ENCODE results near the gene LAGE3.

LAGE3 gene

GRCh38 chrX:154526901-154527675, 48.0 kb upstream of the LAGE3 start (continued):
- TF ChIP-seq RBAK (tag by site-specific recombination; IDR thresholded peaks at IDR 0.05) (no peak), ZNF239 (tag by site-specific recombination; IDR thresholded peaks at IDR 0.05) (no peak), ZNF292 (tag by site-specific recombination; IDR thresholded peaks at IDR 0.05; ENCODE audit: borderline replicate concordance, low read depth) (no peak)

- peaks cover 0 to 7% of the 10 kb centered on the region in 2 experiments; a peak in 1 of 3 replicates for H3K36me3 ChIP-seq (ENCODE audit: control insufficient read depth in 2 of 2, insufficient read depth in 1 of 2, low read length in 2 of 2)
- no peaks in the 10 kb centered on the region for H3K9me3 ChIP-seq (ENCODE audit: control insufficient read depth, insufficient read depth, low read depth, low read length)
- no peak overlapping the region for H3K4me3 ChIP-seq (ENCODE audit: low read depth, low read length)
- ChIA-PET CTCF (interaction anchor here (0.9 to 1.2 kb wide), 3 partner anchors 9 to 36 kb away, joined by 4 to 8 read pairs (median 5); partner anchors contain the start of gene SLC10A3), POLR2A (interaction anchor here (1.7 kb wide), 1 partner anchor 35 kb away, joined by 15 read pairs; the partner anchor contains the start of gene SLC10A3)
- TF ChIP-seq ZNF16 (tag by site-specific recombination; IDR thresholded peaks at IDR 0.05; ENCODE audit: low read depth) (no peak), ZNF121 (tag by site-specific recombination; IDR thresholded peaks at IDR 0.05) (peak; percentile 86)
- H3K4me1 ChIP-seq (ENCODE audit: control insufficient read depth, insufficient read depth, low read length): 0 out of 2 replicates have a peak, but pooled peaks cover 2% of the 10 kb centered on the region
- H3K27ac ChIP-seq (ENCODE audit: extremely low read depth, low read depth, low read length): no peak overlapping the region
Measured at GRCh38 chrX:154525606-154526490, 46.8 kb upstream of the LAGE3 start.

GRCh38 chrX:154519389-154519788, 40.3 kb upstream of the LAGE3 start:
- H3K36me3 ChIP-seq (ENCODE audit: control insufficient read depth in 2 of 2, insufficient read depth in 1 of 2, low read length in 2 of 2): no peaks in the 10 kb centered on the region
- peaks cover 3% of the 10 kb centered on the region; the same call in 1 of the 2 replicates for H3K4me1 ChIP-seq (ENCODE audit: control insufficient read depth, insufficient read depth, low read length)
- no peak overlapping the region for H3K4me3 ChIP-seq (ENCODE audit: low read depth, low read length)
- H3K9me3 ChIP-seq (ENCODE audit: control insufficient read depth, insufficient read depth, low read depth, low read length): no peaks in the 10 kb centered on the region
- ChIA-PET POLR2A (interaction anchor here (0.7 to 0.8 kb wide), 2 partner anchors 10 to 19 kb away, joined by 3 to 5 read pairs; no protein-coding TSS in a partner anchor), CTCF (interaction anchor here (0.9 kb wide), 1 partner anchor 146 kb away, joined by 3 read pairs; no protein-coding TSS in a partner anchor)
- no peak overlapping the region for H3K27ac ChIP-seq (ENCODE audit: extremely low read depth, low read depth, low read length)
- TF ChIP-seq ZEB2 (tag by site-specific recombination; IDR thresholded peaks at IDR 0.05) (no peak), ZNF837 (tag by site-specific recombination; IDR thresholded peaks at IDR 0.05) (no peak), ZBTB11 (tag by site-specific recombination; conservative IDR thresholded peaks at IDR 0.05; ENCODE audit: low read depth) (no peak), ZNF600 (tag by site-specific recombination; IDR thresholded peaks at IDR 0.05) (no peak), ZBTB17 (tag by site-specific recombination; IDR thresholded peaks at IDR 0.05) (no peak), ZSCAN18 (tag by site-specific recombination; IDR thresholded peaks at IDR 0.05) (no peak), ZBTB6 (tag by site-specific recombination; IDR thresholded peaks at IDR 0.05) (no peak), ZNF701 (tag by site-specific recombination; IDR thresholded peaks at IDR 0.05) (no peak)

Data from HEK293 (cell line).